GM12878 (cell line): ENCODE results near the gene STX3. TPM values are rescaled to one million over a fixed set of nuclear protein-coding genes. Genes with fewer than 3 reads are reported as not detected.
"Not testable (repeated sequence)": the region's sequence is repeated elsewhere in the genome, so short reads cannot be mapped to it uniquely, and the experiment has no call there.

Experiments used
- ATAC-seq: fragments of 200-7000 bp; cut with Tn5 transposase; 3 replicates; pipeline ENCODE4 v1.9.1; 2020; ENCODE audit warnings: mild to moderate bottlenecking, moderate library complexity
- BruUV-seq: library from RNA; stranded (reverse); fragments of 400-500 nt; replicated peaks from 2 replicates; lab custom pipeline; 2021; lab: Mats Ljungman, UMichigan
- CTCF ChIA-PET: fragments of 300-600 bp; sonication (Branson Sonifier 250); formaldehyde crosslinking; extraction: SDS; loops from one replicate; lab custom pipeline; 2021; ENCODE audit warnings: inconsistent platforms; lab: Yijun Ruan, JAX
- POLR2A ChIA-PET: fragments of 350-600 bp; formaldehyde crosslinking; extraction: SDS; loops from one replicate; lab custom pipeline; 2021; ENCODE audit warnings: inconsistent platforms; lab: Charles Lee
- RAD21 ChIA-PET: fragments of 300-600 bp; sonication (Branson Sonifier 250); formaldehyde crosslinking; loops from one replicate; lab custom pipeline; 2023; ENCODE audit warnings: antibody characterized with exemption; ENCODE audit not compliant: unreplicated experiment; lab: Charles Lee
- SMC1A ChIA-PET: fragments of 300-600 bp; sonication (Branson Sonifier 250); formaldehyde crosslinking; loops from one replicate; lab custom pipeline; 2023; ENCODE audit not compliant: unreplicated experiment, uncharacterized antibody; lab: Charles Lee
- DNase-seq: peaks from one replicate; pipeline ENCODE4 v3.0.0-alpha.2; 2011; ENCODE audit warnings: low read depth, low spot score
- FAIRE-seq: peaks from 3 replicates; lab custom pipeline; 2011; peaks lifted over from hg19 to GRCh38; lab: Jason Lieb, UNC
- H2AFZ ChIP-seq: 2 replicates; pipeline ENCODE4 v1.6.0; 2011; ENCODE audit warnings: low read depth, low read length, control low read depth; ENCODE audit not compliant: control insufficient read depth
- H3K27ac ChIP-seq: 2 replicates; pipeline ENCODE4 v1.5.1; 2011; ENCODE audit warnings: control low read depth; ENCODE audit not compliant: control insufficient read depth, insufficient read depth
- H3K27me3 ChIP-seq, 2 experiments: replicated peaks in 1 of 2; 2 replicates each; pipeline versions ENCODE4 v1.6.0 to v1.6.1; 2011; ENCODE audit warnings: low read length in 1 of 2; ENCODE audit not compliant: control insufficient read depth in 2 of 2, insufficient read depth in 2 of 2
- H3K36me3 ChIP-seq, 2 experiments: 2 replicates each; pipeline ENCODE4 v1.5.1; 2011; ENCODE audit warnings: low read length in 1 of 2; ENCODE audit not compliant: control insufficient read depth in 2 of 2, insufficient read depth in 2 of 2
- H3K4me1 ChIP-seq: 2 replicates; pipeline ENCODE4 v1.6.1; 2011; ENCODE audit warnings: mild to moderate bottlenecking, low read length, moderate library complexity, mixed read lengths; ENCODE audit not compliant: control insufficient read depth, insufficient read depth
- H3K4me2 ChIP-seq: 2 replicates; pipeline ENCODE4 v1.6.0; 2011; ENCODE audit warnings: control low read depth; ENCODE audit not compliant: control insufficient read depth, insufficient read depth
- H3K4me3 ChIP-seq: fragments of 200-600 bp; sonication (generic); 2 replicates; pipeline ENCODE4 v1.5.1; 2016
- H3K79me2 ChIP-seq: 2 replicates; pipeline ENCODE4 v1.6.0; 2011; ENCODE audit warnings: low read length; ENCODE audit not compliant: control insufficient read depth, insufficient read depth
- H3K9ac ChIP-seq: 2 replicates; pipeline ENCODE4 v1.8.0; 2011; ENCODE audit warnings: low read length, control low read depth, mixed read lengths; ENCODE audit not compliant: control insufficient read depth, insufficient read depth
- H3K9me3 ChIP-seq: replicated peaks from 3 replicates; pipeline ENCODE4 v1.5.1; 2011; ENCODE audit warnings: mild to moderate bottlenecking, low read length; ENCODE audit not compliant: control insufficient read depth, insufficient read depth
- H4K20me1 ChIP-seq: 2 replicates; pipeline ENCODE4 v1.6.0; 2011; ENCODE audit not compliant: control insufficient read depth, insufficient read depth
- SIN3A ChIP-seq: IDR thresholded peaks from 2 replicates; pipeline ENCODE4 v1.6.1; 2012; ENCODE audit warnings: low read depth, low read length, improper control_type of control experiment
- SPI1 ChIP-seq: IDR thresholded peaks from 2 replicates; pipeline ENCODE4 v1.6.1; 2011; ENCODE audit warnings: low read depth, mild to moderate bottlenecking, low read length, moderate library complexity, borderline replicate concordance; ENCODE audit not compliant: insufficient read depth
- SRF ChIP-seq, 2 experiments: IDR thresholded peaks; 2 replicates each; pipeline ENCODE4 v1.6.1; 2011; ENCODE audit warnings: low read depth in 2 of 2, low read length in 2 of 2, mild to moderate bottlenecking in 1 of 2, moderate library complexity in 1 of 2
- WGBS: methylation state at CpG from one replicate; pipeline ENCODE4 v1.1.6; 2016; ENCODE audit warnings: low lambda C conversion rate; ENCODE audit not compliant: insufficient replicate concordance, insufficient coverage; ENCODE audit errors: missing lambda C conversion rate; 5-methylcytosine and 5-hydroxymethylcytosine counted together
- in situ Hi-C: fragments of 300-500 bp; cut with MboI; formaldehyde crosslinking; loops from 9 replicates; pipeline ENCODE4 v1.14.3; 2018; ENCODE audit warnings: mixed read lengths
- intact Hi-C: fragments of 100-400 bp; cut with micrococcal nuclease; formaldehyde crosslinking; loops from one replicate; pipeline ENCODE4 v1.14.2; 2022; ENCODE audit not compliant: unreplicated experiment
- polyA plus RNA-seq, 11 experiments: library from polyadenylated mRNA; depleted of rRNA in 4 of 11; unstranded in 6 of 11; stranded (reverse) in 5 of 11; fragments of >200 nt; fragmentation: Nextera tagmentation in 4 of 11; fragmentation: Illumina TruSeq in 1 of 11; extraction: Ambion mirVana in 4 of 11; extraction: Trizol in 1 of 11; gene quantifications; 1 replicate in 1 of 11; 2 replicates in 10 of 11; pipeline versions ENCODE4 v1.2.1 to v1.2.3, GENCODE V29; 2011 to 2016; ENCODE audit warnings: inconsistent platforms in 2 of 11, missing spikeins in 2 of 11, low read depth in 1 of 11
- total RNA-seq, 4 experiments: library from RNA; depleted of rRNA in 3 of 4; stranded (reverse); fragments of >200 nt in 3 of 4; fragmentation: Illumina TruSeq in 1 of 4; extraction: Trizol in 1 of 4; gene quantifications; 2 replicates each; pipeline versions ENCODE4 v1.2.1 to v1.2.3, GENCODE V29; 2013 to 2021

The STX3 gene
- total and polyA plus RNA-seq, 10 of the 15 experiments (the other 5 are each of a cell fraction or from before 2014, with no cell fraction given) = 0.11 to 2.5 (median 1.1) TPM

GRCh38 chr11:59848439-59848838 lies 93.3 kb downstream of the STX3 start:
- RAD21 ChIA-PET, H3K4me1 ChIP-seq, CTCF ChIA-PET, H3K27ac ChIP-seq, H3K9ac ChIP-seq, ATAC-seq, H2AFZ ChIP-seq, POLR2A ChIA-PET, H4K20me1 ChIP-seq, BruUV-seq, H3K27me3 ChIP-seq, FAIRE-seq, H3K4me2 ChIP-seq, H3K4me3 ChIP-seq, in situ Hi-C loops, H3K36me3 ChIP-seq, H3K79me2 ChIP-seq, intact Hi-C loops, H3K9me3 ChIP-seq, SMC1A ChIA-PET, DNase-seq: not testable (repeated sequence)
- 66% methylated on average over 6 of the region's 6 CpGs for WGBS

- Histone ChIP-seq H3K4me1 (no peaks in the 10 kb centered on the region), H3K79me2 (no peaks in the 10 kb centered on the region), H3K4me2 (no peak overlapping the region), H2AFZ (no peak overlapping the region), H3K4me3 (no peak overlapping the region), H3K27me3 (no peaks in the 10 kb centered on the region; a peak in 1 of 4 replicates), H3K36me3 (no peaks in the 10 kb centered on the region), H3K27ac (no peak overlapping the region), H3K9ac (no peak overlapping the region), H3K9me3 (no peaks in the 10 kb centered on the region), H4K20me1 (no peaks in the 10 kb centered on the region)
- POLR2A ChIA-PET = no interaction called here
- CTCF ChIA-PET = no interaction called here
- TF ChIP-seq SPI1 (no peak), SIN3A (no peak), SRF (IDR thresholded peaks at IDR 0.05; ENCODE audit: low read depth in 2 of 2, low read length in 2 of 2) (no peak)
- intact Hi-C loops (no loop called here), in situ Hi-C loops (no loop called here)
- FAIRE-seq = no peak
- SMC1A ChIA-PET = interaction anchor here (1.1 kb wide), 1 partner anchor 20 kb away, joined by 4 read pairs; no protein-coding TSS in a partner anchor
- no peak for ATAC-seq
- RAD21 ChIA-PET = no interaction called here
- no TSS peak for BruUV-seq
- WGBS = 0% methylated on average over 2 of the region's 2 CpGs
- DNase-seq = no peak
Observed at GRCh38 chr11:59849129-59849528, 94.0 kb downstream of the STX3 start.

DNA sequence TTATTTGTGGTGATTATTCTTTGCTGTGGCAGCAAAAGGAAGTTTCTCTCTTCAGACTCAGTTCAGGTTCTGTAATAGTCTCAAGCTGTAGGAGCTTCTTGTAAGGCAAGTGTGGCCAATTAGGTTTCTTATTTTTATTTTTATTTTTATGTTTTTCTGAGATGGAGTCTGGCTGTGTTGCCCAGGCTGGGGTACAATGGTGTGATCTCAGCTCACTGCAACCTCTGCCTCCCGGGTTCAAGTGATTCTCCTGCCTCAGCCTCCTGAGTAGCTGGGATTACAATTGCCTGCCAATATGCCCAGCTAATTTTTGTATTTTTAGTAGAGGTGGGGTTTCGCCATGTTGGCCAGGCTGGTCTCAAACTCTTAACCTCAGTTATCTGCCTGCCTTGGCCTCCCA lies 94.4 kb downstream of the STX3 start:
- H3K4me1 ChIP-seq, H3K36me3 ChIP-seq, POLR2A ChIA-PET, H3K4me2 ChIP-seq, RAD21 ChIA-PET, in situ Hi-C loops, H3K27ac ChIP-seq, ATAC-seq, H3K79me2 ChIP-seq, BruUV-seq, H4K20me1 ChIP-seq, H3K9me3 ChIP-seq, CTCF ChIA-PET, H3K27me3 ChIP-seq, H2AFZ ChIP-seq, intact Hi-C loops, H3K9ac ChIP-seq, H3K4me3 ChIP-seq, FAIRE-seq, DNase-seq: not testable (repeated sequence)
- SMC1A ChIA-PET = interaction anchor here (1.1 kb wide), 1 partner anchor 19 kb away, joined by 4 read pairs; no protein-coding TSS in a partner anchor
- 0% methylated on average over 2 of the region's 2 CpGs for WGBS

DNA sequence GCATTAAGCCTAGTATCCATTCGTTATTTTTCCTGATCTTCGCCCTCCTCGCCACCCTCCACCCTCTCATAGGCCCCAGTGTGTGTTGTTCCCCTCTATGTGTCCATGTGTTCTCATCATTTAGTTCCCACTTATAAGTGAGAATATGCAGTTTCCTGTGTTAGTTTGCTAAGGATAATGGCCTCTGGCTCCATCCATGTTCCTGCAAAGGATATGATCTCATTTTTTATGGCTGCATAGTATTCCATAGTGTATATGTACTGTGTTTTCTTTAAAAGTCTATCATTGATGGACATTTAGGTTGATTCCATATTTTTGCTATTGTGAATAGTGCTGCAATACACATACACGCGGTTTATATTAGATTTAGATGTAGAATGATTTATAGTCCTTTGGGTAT lies 96.2 kb downstream of the STX3 start:
- not testable (repeated sequence) for ATAC-seq

More for the DNA sequence above, 96.2 kb downstream of the STX3 start:
- H3K4me3 ChIP-seq, in situ Hi-C loops, CTCF ChIA-PET, H3K79me2 ChIP-seq, BruUV-seq, H3K36me3 ChIP-seq, POLR2A ChIA-PET, SMC1A ChIA-PET, DNase-seq, H3K4me2 ChIP-seq, H3K27ac ChIP-seq, H3K9me3 ChIP-seq, H4K20me1 ChIP-seq, intact Hi-C loops, H3K4me1 ChIP-seq, FAIRE-seq, H3K9ac ChIP-seq, H2AFZ ChIP-seq, RAD21 ChIA-PET, H3K27me3 ChIP-seq: not testable (repeated sequence)
- 37% methylated on average over 5 of the region's 5 CpGs for WGBS
